Choroid plexus epithelial cell (primary cell): ENCODE measurements around the gene CDK14.

Source experiments
- DNase-seq: peaks from one replicate; pipeline ENCODE4 v3.0.0-alpha.2; 2010; ENCODE audit warnings: low read depth
- H3K4me3 ChIP-seq: 2 replicates; pipeline ENCODE4 v1.5.1; 2011; ENCODE audit warnings: low read depth, mild to moderate bottlenecking, control low read depth, low read length, moderate library complexity
- CTCF ChIP-seq: conservative IDR thresholded peaks from 2 replicates; pipeline ENCODE4 v1.5.1; 2011; ENCODE audit warnings: low read depth, mild to moderate bottlenecking, control low read depth, inconsistent platforms, low read length, moderate library complexity

The CDK14 gene

DNA sequence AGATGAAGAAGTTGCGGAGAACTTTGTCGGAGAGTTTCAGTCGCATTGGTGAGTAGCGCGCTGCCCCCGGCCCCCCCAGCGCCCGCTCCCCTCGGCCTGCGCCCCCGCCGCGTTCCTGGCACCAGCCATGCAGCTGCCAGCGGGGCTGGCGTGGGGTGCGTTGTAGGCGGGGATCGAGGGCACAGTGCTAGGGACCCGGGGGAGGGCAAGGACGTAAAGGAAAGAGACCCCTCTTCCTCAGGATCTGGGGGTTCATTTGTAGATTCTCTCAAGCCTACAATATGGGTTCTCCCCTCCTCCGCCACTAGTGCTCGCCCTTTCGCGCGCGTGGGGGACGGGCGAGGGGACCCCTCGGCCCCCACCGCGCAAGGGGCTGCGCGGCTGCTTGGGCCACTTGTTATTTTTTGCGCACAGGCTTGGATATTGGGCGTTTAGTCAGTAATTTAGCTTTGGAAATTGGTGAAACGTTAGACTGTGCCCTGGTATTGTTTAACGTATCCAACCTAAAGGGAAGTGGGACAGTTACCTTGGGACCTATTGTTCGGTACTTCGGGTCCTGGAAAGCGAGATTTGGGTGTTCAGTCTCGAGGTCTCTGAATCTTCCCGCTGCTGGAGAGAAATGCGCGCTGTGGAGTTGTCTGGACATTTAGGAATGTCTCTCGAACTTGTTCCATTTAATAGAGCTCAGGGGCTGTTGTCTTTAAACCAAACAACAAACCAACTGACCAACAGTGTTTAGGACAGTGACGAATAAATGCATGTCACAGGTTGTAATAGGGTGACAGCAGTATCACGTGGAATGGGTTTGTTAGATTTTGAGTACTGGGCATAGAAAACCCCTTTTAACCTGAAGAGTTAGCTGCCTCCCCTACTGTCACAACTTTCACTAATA, 796 bp downstream of the CDK14 start:
- peak; percentile 63 for DNase-seq
- TF ChIP-seq CTCF: no peak
- peak overlapping the region; percentile 78 for H3K4me3 ChIP-seq

DNA sequence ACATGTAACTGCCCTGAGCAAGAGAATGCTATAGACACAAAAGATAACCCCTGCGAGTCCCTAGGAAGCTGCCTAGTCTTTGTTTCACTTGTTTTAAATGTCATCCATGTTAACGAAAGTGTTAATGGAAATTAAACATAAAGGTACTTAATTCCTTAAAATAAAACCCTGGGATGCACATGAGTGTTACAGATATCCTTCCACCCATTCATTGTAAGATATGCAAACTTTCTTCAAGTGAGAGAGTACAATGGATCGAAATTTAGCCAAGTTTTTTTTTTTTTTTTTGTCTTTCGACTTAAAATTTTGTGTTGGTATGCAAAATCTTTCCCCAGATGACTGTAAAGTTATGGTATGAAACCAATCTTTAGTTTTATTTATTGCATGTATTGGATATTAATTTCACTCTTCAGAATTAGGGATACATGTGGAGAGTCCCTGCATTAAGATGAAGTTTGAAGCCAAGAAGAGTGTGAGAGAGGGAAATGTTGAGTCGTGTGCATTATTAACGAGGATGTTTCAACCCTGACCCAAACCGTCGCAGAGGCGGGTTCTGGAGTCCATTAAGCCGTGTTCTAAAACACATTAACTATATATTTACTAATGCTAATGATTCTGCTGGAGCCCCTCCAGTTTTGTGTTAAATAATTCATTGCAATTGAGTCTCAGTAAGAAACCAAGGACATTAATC, 1.6 kb downstream of the CDK14 start:
- no peak for DNase-seq
- TF ChIP-seq CTCF: no peak
- peak overlapping the region; percentile 78 for H3K4me3 ChIP-seq

DNA sequence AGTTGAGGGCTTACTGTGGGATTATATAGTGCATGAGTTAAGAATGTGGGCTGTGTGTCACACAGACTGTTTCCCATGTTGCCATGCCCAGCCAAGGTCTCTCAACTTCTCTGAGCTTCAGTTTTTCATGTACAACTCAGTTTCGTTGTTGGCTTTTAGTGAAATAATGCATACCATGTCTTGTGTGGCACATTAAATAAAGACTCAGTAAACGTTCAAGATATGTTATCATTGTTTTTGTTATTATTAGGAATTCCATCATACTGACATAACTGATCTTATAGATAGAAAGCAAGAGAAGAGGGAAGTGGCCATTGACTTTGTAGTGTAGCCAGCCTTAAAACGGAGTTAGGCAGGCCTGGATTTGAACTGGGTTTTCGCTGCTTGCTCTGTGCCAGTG, 2.9 kb downstream of the CDK14 start:
- no peak for TF ChIP-seq CTCF
- peak overlapping the region; percentile 4 for H3K4me3 ChIP-seq
- DNase-seq: no peak

- DNase-seq: peak; percentile 78
- no peak for TF ChIP-seq CTCF
- H3K4me3 ChIP-seq: no peak overlapping the region
Observed at GRCh38 chr7:90599892-90600555, 3.9 kb downstream of the CDK14 start.

DNA sequence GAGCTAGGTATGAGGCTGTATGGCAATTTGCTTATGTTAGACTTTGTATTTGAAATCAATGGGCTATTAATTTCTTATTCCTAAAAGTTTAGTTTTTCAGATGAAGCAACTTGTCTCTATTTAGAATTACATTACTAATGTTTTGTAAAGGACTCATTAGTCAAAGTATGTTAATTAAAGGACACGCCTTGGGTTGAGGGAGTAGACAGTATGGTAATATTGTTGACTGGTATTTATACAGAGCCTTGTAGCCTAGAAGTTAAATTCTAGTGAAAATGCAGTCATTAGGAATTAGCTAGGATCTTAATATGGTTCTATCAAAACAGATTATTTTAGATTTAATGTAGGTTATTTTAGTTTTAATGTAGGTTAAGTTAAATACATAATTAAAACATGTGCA, 6.2 kb downstream of the CDK14 start:
- H3K4me3 ChIP-seq: no peak overlapping the region
- DNase-seq: no peak
- TF ChIP-seq CTCF: no peak

- TF ChIP-seq CTCF: no peak
- H3K4me3 ChIP-seq: no peak overlapping the region
- no peak for DNase-seq
Observed at GRCh38 chr7:90603346-90603745, 7.2 kb downstream of the CDK14 start.
